PFSK-1 (cell line): ENCODE data around the gene KCNIP4.

Experiments
- FOXP2 ChIP-seq: optimal IDR thresholded peaks from 2 replicates; pipeline ENCODE3; 2011; ENCODE audit warnings: borderline replicate concordance, control low read depth, inconsistent platforms; ENCODE audit not compliant: insufficient read depth; ENCODE audit errors: extremely low read length, extremely low read depth
- POLR2AphosphoS5 ChIP-seq: IDR thresholded peaks from 2 replicates; pipeline ENCODE4 v1.6.1; 2012; ENCODE audit warnings: low read depth, mild to moderate bottlenecking, control low read depth, low read length, moderate library complexity
- REST ChIP-seq, 2 experiments: IDR thresholded peaks; 2 replicates each; pipeline versions ENCODE4 v1.6.1 to v1.8.0; 2011 to 2012; ENCODE audit warnings: low read depth in 2 of 2, low read length in 2 of 2, control low read depth in 1 of 2, inconsistent platforms in 1 of 2, mild to moderate bottlenecking in 1 of 2, moderate library complexity in 1 of 2; ENCODE audit not compliant: insufficient read depth in 1 of 2
- SIN3A ChIP-seq: IDR thresholded peaks from 2 replicates; pipeline ENCODE4 v1.6.1; 2012; ENCODE audit warnings: mild to moderate bottlenecking, low read length, moderate library complexity, borderline replicate concordance; ENCODE audit not compliant: insufficient read depth
- TAF1 ChIP-seq: IDR thresholded peaks from 2 replicates; pipeline ENCODE4 v1.6.1; 2012; ENCODE audit warnings: low read length, control low read depth, borderline replicate concordance; ENCODE audit not compliant: insufficient read depth

The KCNIP4 gene

GRCh38 chr4:20901851-20902250, 1046.7 kb downstream of the KCNIP4 start:
- TF ChIP-seq REST (IDR thresholded peaks at IDR 0.05; ENCODE audit: insufficient read depth in 1 of 2, low read depth in 2 of 2, low read length in 2 of 2) (no peak), FOXP2 (no peak), TAF1 (no peak), POLR2AphosphoS5 (no peak), SIN3A (no peak)

- TF ChIP-seq POLR2AphosphoS5 = no peak
- no peak for TF ChIP-seq FOXP2
Measured at GRCh38 chr4:20899591-20899990, 1049.0 kb downstream of the KCNIP4 start.

- no peak for TF ChIP-seq TAF1
- no peak for TF ChIP-seq REST (IDR thresholded peaks at IDR 0.05; ENCODE audit: insufficient read depth in 1 of 2, low read depth in 2 of 2, low read length in 2 of 2)
Measured at GRCh38 chr4:20895988-20896387, 1052.6 kb downstream of the KCNIP4 start.

GRCh38 chr4:20895208-20895607, 1053.4 kb downstream of the KCNIP4 start:
- no peak for TF ChIP-seq POLR2AphosphoS5
- TF ChIP-seq FOXP2 = no peak
- no peak for TF ChIP-seq TAF1
- no peak for TF ChIP-seq SIN3A
- TF ChIP-seq REST (IDR thresholded peaks at IDR 0.05; ENCODE audit: insufficient read depth in 1 of 2, low read depth in 2 of 2, low read length in 2 of 2) = no peak

GRCh38 chr4:20890761-20891160, 1057.8 kb downstream of the KCNIP4 start:
- TF ChIP-seq REST (IDR thresholded peaks at IDR 0.05; ENCODE audit: insufficient read depth in 1 of 2, low read depth in 2 of 2, low read length in 2 of 2) (no peak), FOXP2 (no peak)

- no peak for TF ChIP-seq POLR2AphosphoS5
- no peak for TF ChIP-seq REST (IDR thresholded peaks at IDR 0.05; ENCODE audit: insufficient read depth in 1 of 2, low read depth in 2 of 2, low read length in 2 of 2)
- TF ChIP-seq FOXP2 = no peak
Measured at GRCh38 chr4:20889901-20890300, 1058.7 kb downstream of the KCNIP4 start.
